Measurements from ENCODE around the gene OBSCN. TPM values are rescaled to one million over a fixed set of nuclear protein-coding genes. Genes with fewer than 3 reads are reported as not detected.
A peak's percentile ranks its signal among the peaks of the same experiment; 100 is the strongest.
"Not testable (repeated sequence)": the region's sequence is repeated elsewhere in the genome, so short reads cannot be mapped to it uniquely, and the experiment has no call there.

The OBSCN gene
- polyA plus RNA-seq, 1 donor from 2014 or later, result 2.3 TPM

DNA sequence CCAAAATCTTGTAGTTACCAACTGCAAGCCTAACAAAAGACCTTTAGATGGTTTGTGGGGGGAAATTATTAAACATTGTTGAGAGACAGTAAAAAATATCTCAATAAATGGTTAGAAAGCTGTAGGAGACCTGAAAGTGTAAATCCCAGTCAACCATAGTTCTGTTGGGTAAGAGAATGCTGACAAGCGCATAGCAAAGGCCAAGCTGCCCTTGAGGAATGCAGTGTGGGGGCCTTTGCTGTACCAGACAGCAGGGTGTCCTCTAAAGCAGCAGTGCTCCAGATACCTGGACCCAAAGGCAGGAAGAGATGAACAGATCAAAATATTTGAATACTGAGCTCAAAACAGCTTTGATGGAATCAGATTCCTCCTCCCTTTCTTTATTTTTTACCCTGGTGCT, 54.6 kb downstream of the OBSCN start:
- Mint-ChIP-seq H3K36me3 (peaks cover 5% of the 10 kb centered on the region), H3K4me3 (no peak overlapping the region), H3K9me3 (peaks cover 2 to 14% (median 7%) of the 10 kb centered on the region in 3 donors), H3K4me1 (peaks cover 0 to 1% (median 0%) of the 10 kb centered on the region in 3 donors), H3K27ac (no peak overlapping the region), H3K27me3 (no peaks in the 10 kb centered on the region)

DNA sequence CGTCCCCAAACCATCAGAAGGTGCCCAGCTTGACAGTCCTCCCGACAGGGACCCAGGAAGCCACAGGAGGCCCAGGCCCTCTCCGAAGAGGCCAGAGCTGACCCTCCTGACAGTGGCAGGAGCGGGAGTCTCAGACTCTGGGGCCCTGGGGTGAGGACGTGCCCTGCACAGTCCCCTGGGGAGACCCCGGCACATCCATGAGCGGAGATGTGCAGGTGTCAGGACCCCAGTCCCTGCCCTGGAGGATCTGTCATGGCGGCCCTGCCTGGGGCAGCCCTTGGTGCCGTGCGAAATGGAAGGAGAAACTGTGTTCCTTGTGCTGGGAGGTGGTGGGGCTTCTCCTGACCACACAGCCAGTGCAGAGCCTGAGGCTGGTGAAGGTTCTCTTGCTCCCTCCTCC, 55.8 kb downstream of the OBSCN start:
- H3K27ac Mint-ChIP-seq, result no peak overlapping the region
- H3K4me1 Mint-ChIP-seq, result peaks cover 0 to 1% (median 0%) of the 10 kb centered on the region in 3 donors
- H3K4me3 Mint-ChIP-seq, result no peak overlapping the region
- H3K36me3 Mint-ChIP-seq, result peaks cover 5% of the 10 kb centered on the region
- no peaks in the 10 kb centered on the region for H3K27me3 Mint-ChIP-seq
- H3K9me3 Mint-ChIP-seq, result peaks cover 2 to 14% (median 7%) of the 10 kb centered on the region in 3 donors

DNA sequence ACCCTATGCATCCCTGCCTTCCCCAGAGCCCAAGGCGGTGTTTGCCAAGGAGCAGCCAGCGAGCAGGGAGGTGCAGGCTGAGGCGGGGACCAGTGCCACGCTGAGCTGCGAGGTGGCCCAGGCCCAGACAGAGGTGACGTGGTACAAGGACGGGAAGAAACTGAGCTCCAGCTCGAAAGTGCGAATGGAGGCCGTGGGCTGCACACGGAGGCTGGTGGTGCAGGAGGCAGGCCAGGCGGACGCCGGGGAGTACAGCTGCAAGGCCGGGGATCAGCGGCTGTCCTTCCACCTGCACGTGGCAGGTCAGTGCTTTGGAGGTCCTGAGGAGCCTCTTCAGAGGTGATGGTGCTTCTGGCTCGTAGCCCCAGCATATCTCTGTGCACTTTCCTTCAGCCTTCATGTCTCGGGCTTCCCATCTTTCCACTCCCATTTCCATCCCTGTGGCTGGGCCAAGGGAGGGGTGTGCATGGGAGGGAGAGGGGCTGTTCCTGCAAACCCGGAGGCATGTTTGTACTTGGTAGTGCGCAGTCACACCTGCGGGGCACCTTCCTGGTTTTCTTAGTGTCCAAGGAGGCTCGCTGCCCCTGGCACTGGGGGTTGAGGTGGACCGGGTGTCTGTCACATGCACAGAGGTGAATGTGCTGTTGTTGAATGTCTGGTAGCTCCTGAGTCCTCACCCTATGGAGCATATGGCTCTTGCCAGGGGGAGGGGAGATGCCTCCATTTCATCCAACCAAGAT, 56.4 kb downstream of the OBSCN start:
- H3K27me3 Mint-ChIP-seq, result no peaks in the 10 kb centered on the region
- no peak overlapping the region for H3K4me3 Mint-ChIP-seq
- H3K9me3 Mint-ChIP-seq, result peaks cover 2 to 14% (median 7%) of the 10 kb centered on the region in 3 donors
- H3K27ac Mint-ChIP-seq, result no peak overlapping the region
- peaks cover 6% of the 10 kb centered on the region for H3K36me3 Mint-ChIP-seq
- peaks cover 0 to 1% (median 0%) of the 10 kb centered on the region in 3 donors for H3K4me1 Mint-ChIP-seq

DNA sequence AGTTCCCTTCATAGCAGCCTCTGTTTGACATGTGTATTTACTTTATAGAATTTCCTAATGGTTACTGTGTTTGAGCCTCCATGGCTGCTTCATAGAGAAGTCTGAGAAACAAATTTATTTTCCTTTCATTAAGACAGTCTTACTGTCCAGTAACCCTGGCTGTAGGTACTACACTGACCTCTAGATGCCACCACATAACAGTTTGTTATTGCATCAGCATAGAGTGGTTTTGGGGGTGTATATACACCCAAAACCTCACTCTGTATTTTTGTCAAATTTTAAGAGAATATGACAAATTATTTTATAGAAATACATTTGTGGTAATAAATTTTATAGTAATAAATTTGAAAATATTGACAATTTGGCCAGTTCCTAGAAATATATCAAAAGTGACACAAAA, 57.3 kb downstream of the OBSCN start:
- H3K4me1 Mint-ChIP-seq, result peaks cover 0 to 1% (median 0%) of the 10 kb centered on the region in 3 donors
- no peak overlapping the region for H3K27ac Mint-ChIP-seq
- peaks cover 2 to 14% (median 6%) of the 10 kb centered on the region in 3 donors for H3K9me3 Mint-ChIP-seq
- H3K36me3 Mint-ChIP-seq, result peaks cover 8% of the 10 kb centered on the region
- no peak overlapping the region for H3K4me3 Mint-ChIP-seq
- no peaks in the 10 kb centered on the region for H3K27me3 Mint-ChIP-seq

DNA sequence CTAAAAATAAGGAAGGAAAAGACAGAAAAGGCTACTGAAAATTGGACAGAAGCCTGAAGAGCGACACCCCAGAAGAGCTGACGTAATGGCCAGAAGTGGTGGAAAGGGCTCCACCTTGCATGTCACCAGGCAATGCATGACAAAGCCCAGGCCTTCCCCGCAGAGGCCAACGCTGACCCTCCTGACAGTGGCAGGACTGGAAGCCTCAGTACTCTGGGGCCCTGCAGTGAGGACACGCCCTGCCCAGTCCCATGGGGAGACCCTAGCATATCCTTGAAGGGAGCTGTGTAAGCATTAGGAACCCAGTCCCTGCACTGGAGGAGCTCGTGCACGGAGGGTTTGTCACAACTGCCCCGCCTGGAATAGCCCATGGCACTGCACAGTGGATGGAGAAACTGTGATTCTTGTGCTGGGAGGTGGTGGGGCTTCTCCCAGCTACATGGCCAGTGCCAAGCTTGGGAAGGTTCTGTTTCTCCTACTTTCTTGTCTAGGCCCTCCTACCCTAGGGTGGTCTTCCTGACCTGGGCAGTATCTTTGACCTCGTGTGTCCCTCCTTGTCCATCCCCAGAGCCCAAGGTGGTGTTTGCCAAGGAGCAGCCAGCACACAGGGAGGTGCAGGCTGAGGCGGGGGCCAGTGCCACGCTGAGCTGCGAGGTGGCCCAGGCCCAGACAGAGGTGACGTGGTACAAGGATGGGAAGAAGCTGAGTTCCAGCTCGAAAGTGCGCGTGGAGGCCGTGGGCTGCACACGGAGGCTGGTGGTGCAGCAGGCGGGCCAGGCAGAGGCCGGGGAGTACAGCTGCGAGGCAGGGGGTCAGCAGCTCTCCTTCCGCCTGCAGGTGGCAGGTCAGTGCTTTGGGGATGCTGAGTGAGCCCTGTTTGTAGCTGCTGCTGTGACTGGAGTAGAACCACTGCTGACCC, 60.4 kb downstream of the OBSCN start:
- peaks cover 0 to 4% (median 1%) of the 10 kb centered on the region in 3 donors for H3K4me1 Mint-ChIP-seq
- no peak overlapping the region for H3K4me3 Mint-ChIP-seq
- peaks cover 0 to 1% (median 0%) of the 10 kb centered on the region in 3 donors for H3K9me3 Mint-ChIP-seq
- H3K27ac Mint-ChIP-seq, result peak overlapping the region in 1 of 3 donors; percentile 62
- H3K36me3 Mint-ChIP-seq, result peaks cover 5% of the 10 kb centered on the region
- H3K27me3 Mint-ChIP-seq, result no peaks in the 10 kb centered on the region

DNA sequence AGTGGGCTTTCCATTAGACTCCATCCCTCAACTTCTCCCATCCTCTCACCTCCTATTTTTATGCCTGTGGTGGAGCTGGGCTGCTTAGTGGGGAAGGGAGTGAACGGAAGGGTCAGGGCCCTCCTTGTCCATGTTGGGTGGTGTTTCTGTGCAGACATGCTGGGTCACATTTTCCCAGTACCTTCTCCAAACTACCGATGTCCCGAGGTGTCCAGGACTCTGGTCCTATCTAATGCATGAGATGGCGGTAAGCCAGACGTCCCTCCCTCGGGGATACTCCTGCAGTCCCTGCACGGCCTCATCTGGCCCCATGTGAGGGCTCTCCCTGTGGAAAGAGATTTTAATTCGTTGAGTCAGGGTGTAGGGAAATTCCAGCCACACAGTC, 61.0 kb downstream of the OBSCN start:
- peaks cover 0 to 4% (median 1%) of the 10 kb centered on the region in 3 donors for H3K4me1 Mint-ChIP-seq
- H3K36me3 Mint-ChIP-seq, result peaks cover 5% of the 10 kb centered on the region
- peak overlapping the region in 1 of 3 donors; percentile 62 for H3K27ac Mint-ChIP-seq
- H3K9me3 Mint-ChIP-seq, result no peaks in the 10 kb centered on the region
- no peak overlapping the region for H3K4me3 Mint-ChIP-seq
- H3K27me3 Mint-ChIP-seq, result no peaks in the 10 kb centered on the region

DNA sequence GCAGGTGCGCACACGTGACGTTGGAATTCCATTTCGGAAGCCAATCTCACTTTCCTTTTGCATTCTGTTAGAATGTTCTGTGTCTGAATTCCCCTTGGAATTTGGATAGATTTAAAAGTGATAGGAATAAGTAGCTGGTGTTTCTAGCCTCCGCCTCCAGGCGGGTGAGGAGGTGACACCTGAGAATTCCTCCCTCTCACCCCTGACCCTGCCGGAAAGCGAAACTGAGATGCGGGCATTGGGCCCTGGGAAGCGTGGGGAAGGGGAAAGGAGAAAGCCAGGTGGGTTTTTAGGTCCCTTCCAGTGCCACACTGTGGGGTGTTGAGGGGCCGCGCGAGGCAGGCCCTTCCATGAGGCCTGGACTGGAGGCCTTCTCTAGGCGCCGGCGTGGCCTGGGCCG, 61.6 kb downstream of the OBSCN start:
- H3K9me3 Mint-ChIP-seq, H3K27me3 Mint-ChIP-seq, H3K27ac Mint-ChIP-seq, H3K4me1 Mint-ChIP-seq, H3K4me3 Mint-ChIP-seq, H3K36me3 Mint-ChIP-seq: not testable (repeated sequence)

DNA sequence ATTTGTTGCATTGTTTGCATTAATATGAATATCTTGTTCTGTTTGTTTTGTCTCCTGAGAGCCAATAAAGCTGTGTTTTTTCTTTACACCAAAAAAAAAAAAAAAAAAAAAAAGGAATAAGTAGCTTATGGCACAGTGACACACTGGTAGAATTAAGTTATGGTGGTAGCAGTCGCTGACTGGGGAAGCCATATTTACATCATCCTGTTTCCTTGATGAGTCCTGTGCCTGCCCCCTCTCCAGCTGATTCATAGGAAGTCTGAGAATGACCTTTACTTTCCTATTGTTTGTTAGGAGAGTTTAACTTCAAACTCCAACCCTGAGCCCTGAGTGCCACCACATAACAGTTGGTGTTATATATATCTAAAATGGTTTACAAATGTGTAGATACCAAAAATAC, 62.2 kb downstream of the OBSCN start:
- Mint-ChIP-seq H3K4me3 (no peak overlapping the region), H3K4me1 (peaks cover 0 to 5% (median 1%) of the 10 kb centered on the region in 3 donors), H3K27ac (no peak overlapping the region), H3K36me3 (peaks cover 5% of the 10 kb centered on the region), H3K27me3 (no peaks in the 10 kb centered on the region), H3K9me3 (no peaks in the 10 kb centered on the region)

DNA sequence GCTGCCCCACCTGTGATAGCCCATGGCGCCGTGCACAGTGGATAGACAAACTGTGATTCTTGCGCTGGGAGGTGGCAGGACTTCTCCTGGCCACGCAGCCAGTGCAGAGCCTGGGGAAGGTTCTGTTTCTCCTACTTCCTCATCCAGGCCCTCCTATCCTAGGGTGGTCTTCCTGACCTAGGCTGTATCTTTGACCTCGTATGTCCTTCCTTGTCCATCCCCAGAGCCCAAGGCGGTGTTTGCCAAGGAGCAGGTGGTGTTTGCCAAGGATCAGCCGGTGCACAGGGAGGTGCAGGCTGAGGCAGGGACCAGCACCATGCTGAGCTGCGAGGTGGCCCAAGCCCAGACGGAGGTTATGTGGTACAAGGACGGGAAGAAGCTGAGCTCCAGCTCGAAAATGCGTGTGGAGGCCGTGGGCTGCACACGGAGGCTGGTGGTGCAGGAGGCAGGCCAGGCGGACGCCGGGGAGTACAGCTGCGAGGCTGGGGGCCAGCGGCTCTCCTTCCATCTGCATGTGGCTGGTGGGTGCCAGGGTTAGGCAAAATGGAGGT, 63.9 kb downstream of the OBSCN start:
- Mint-ChIP-seq H3K9me3 (no peaks in the 10 kb centered on the region), H3K27me3 (no peaks in the 10 kb centered on the region), H3K36me3 (peaks cover 3% of the 10 kb centered on the region), H3K4me3 (peak overlapping the region in 1 of 4 donors; percentile 75), H3K4me1 (peaks cover 0 to 6% (median 0%) of the 10 kb centered on the region in 3 donors), H3K27ac (no peak overlapping the region)

DNA sequence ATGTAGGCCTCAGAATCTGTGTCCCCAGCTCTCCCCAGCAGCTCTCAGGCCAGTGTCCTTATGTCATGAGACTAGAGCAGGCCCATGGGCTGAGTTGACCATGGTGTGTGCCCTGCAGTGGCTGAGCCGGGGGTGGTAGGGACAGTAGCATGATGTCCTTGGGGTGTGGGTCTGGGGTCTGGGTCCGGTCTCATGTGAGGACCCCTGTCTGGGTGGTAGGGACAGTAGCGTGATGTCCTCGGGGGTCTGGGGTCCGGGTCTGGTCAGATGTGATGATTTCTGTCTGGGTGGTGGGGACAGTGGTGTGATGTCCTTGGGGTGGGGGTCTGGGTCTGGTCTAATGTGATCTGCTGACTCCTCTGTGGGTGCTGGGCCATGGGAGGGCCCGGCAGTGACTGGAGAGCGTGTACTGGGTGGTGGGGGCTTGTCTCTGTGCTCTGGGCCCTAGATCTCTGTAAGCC, 64.5 kb downstream of the OBSCN start:
- H3K36me3 Mint-ChIP-seq, result peaks cover 3% of the 10 kb centered on the region
- H3K27me3 Mint-ChIP-seq, result no peaks in the 10 kb centered on the region
- no peak overlapping the region for H3K27ac Mint-ChIP-seq
- peaks cover 0 to 6% (median 0%) of the 10 kb centered on the region in 3 donors for H3K4me1 Mint-ChIP-seq
- H3K9me3 Mint-ChIP-seq, result no peaks in the 10 kb centered on the region
- H3K4me3 Mint-ChIP-seq, result peak overlapping the region in 1 of 4 donors; percentile 24

DNA sequence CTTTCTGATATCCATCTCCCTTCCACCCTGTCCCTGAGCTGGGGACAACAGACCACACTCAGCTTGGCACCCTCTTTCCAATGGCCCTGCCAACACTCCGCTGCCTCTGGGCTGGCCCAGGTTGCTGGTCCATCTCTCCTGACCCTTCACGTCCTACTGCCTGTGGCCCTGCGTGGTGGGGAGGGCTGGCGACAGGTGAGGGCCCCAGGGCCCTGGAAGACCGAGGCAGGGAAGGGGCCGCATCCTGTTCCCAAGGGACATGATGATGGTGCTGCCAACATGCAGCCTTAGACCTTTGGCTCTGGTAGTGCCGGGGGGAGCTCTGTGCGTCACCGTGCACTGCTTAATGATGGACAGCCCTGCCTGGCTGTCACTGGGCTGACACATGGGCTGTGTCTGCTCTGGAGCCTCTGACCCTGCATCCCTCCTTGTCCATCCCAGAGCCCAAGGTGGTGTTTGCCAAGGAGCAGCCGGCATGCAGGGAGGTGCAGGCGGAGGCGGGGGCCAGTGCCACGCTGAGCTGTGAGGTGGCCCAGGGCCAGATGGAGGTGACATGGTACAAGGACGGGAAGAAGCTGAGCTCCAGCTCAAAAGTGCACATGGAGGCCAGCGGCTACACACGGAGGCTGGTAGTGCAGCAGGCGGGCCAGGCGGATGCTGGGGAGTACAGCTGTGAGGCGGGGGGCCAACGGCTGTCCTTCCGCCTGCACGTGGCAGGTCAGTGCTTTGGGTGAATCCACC, 65.2 kb downstream of the OBSCN start:
- Mint-ChIP-seq H3K27me3 (no peaks in the 10 kb centered on the region), H3K4me1 (peaks cover 0 to 6% (median 0%) of the 10 kb centered on the region in 3 donors), H3K9me3 (no peaks in the 10 kb centered on the region), H3K36me3 (peaks cover 3% of the 10 kb centered on the region), H3K27ac (no peak overlapping the region), H3K4me3 (peak overlapping the region in 1 of 4 donors; percentile 40)

DNA sequence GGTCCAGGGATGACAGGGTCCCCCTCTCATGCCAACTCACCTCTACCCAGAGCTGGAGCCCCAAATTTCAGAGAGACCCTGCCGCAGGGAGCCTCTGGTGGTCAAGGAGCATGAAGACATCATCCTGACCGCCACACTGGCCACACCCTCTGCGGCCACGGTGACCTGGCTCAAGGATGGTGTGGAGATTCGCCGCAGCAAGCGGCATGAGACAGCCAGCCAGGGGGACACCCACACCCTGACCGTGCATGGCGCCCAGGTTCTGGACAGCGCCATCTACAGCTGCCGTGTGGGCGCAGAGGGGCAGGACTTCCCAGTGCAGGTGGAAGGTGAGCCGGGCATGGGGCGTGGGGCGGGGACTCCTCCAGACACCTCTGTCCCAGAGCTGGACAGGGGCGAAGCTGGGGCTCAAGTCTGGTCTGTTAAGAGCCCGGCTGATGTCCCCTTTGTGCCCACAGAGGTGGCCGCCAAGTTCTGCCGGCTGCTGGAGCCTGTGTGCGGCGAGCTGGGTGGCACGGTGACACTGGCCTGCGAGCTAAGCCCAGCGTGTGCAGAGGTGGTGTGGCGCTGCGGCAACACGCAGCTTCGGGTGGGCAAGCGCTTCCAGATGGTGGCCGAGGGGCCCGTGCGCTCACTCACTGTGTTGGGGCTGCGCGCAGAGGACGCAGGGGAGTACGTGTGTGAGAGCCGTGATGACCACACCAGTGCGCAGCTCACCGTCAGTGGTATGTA, 66.0 kb downstream of the OBSCN start:
- Mint-ChIP-seq H3K4me3 (peak overlapping the region; percentile 21 to 92 (median 62)), H3K27ac (no peak overlapping the region), H3K9me3 (no peaks in the 10 kb centered on the region), H3K4me1 (peaks cover 0 to 6% (median 0%) of the 10 kb centered on the region in 3 donors), H3K36me3 (peaks cover 3% of the 10 kb centered on the region), H3K27me3 (no peaks in the 10 kb centered on the region)

DNA sequence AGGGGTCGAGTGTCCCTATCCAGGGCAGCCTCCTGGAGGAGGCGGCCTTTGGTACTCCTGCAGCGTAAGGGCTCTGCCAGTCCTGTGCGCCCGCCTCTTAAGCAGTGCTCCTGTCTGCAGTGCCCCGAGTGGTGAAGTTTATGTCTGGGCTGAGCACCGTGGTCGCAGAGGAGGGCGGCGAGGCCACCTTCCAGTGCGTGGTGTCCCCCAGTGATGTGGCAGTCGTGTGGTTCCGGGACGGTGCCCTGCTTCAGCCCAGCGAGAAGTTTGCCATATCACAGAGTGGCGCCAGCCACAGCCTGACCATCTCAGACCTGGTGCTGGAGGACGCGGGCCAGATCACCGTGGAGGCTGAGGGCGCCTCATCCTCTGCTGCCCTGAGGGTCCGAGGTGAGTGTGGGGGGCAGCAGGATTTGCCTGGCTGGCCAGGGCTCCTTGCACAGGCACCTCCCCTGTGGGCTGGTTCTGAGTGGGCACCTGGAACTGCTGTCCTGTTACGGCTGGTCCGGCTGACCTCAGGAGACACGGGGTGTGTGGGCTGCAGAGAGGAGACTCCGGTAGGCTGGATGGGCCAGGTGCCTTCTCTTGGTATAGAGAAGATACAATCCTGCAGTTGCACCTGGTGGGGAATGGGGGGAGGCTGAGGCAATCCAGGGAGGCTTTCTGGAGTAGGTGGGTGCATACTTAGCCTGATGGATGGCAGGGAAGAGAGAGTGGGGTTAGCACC, 66.8 kb downstream of the OBSCN start:
- Mint-ChIP-seq H3K9me3 (no peaks in the 10 kb centered on the region), H3K27ac (peak overlapping the region in 2 of 3 donors; percentile 60 to 76), H3K4me1 (peaks cover 0 to 6% (median 0%) of the 10 kb centered on the region in 3 donors), H3K27me3 (no peaks in the 10 kb centered on the region), H3K36me3 (no peaks in the 10 kb centered on the region), H3K4me3 (peak overlapping the region in 3 of 4 donors; percentile 76 to 92 (median 79))

Measured in IgD-negative memory B cell (primary cell).